ENCODE results near the gene BCDIN3D. TPM values are rescaled to one million over a fixed set of nuclear protein-coding genes. Genes with fewer than 3 reads are reported as not detected.

Gene BCDIN3D
- total and polyA plus RNA-seq, 9 donors = 2.8 to 5.9 (median 4.7) TPM

GRCh38 chr12:49878021-49878420 lies 35.1 kb upstream of the BCDIN3D start:
- Histone ChIP-seq H3K4me1 (ENCODE audit: insufficient read depth) (no peaks in the 10 kb centered on the region), H3K27me3 (no peaks in the 10 kb centered on the region), H3K27ac (no peak overlapping the region), H3K4me3 (no peak overlapping the region), H3K9me3 (no peaks in the 10 kb centered on the region), H3K36me3 (no peaks in the 10 kb centered on the region)
- DNase-seq = no peak
- WGBS, 3 donors = 50 to 84% (median 73%) methylated on average over 2 of the region's 2 CpGs
- intact Hi-C loops (cut with DNase I) = no loop called here
- TF ChIP-seq CTCF (IDR thresholded peaks at IDR 0.05) (no peak), POLR2A (IDR thresholded peaks at IDR 0.05) (no peak), EP300 (IDR thresholded peaks at IDR 0.05) (no peak)

DNA sequence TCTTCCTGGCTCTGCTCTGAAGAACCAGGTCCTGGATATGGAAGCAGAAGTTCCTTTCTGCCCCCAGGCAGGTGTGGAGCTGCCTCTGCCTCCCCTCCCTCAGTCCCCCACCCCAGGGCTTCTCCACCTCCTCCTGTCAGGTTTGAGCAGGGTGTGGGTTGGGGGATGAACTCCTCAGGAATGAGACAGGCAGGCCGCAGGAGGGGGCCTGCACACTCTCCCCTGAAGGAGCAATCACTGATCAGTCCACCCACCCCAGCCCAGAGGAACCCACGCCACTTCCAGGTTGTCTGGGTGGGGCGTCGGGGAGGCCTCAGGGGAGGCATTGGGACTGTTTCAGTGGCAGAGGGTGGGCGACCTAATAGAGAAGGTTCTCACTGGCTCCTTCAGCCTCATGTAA lies 34.2 kb upstream of the BCDIN3D start:
- Histone ChIP-seq H3K9me3 (no peaks in the 10 kb centered on the region), H3K27me3 (no peaks in the 10 kb centered on the region), H3K4me1 (ENCODE audit: insufficient read depth) (no peaks in the 10 kb centered on the region), H3K27ac (no peak overlapping the region), H3K36me3 (no peaks in the 10 kb centered on the region), H3K4me3 (no peak overlapping the region)
- intact Hi-C loops (cut with DNase I) = no loop called here
- DNase-seq = peak in 1 of 5 donors; percentile 13
- TF ChIP-seq CTCF (IDR thresholded peaks at IDR 0.05) (no peak), EP300 (IDR thresholded peaks at IDR 0.05) (no peak), POLR2A (IDR thresholded peaks at IDR 0.05) (no peak)
- WGBS, 3 donors = 72 to 84% (median 84%) methylated on average over 5 of the region's 5 CpGs

DNA sequence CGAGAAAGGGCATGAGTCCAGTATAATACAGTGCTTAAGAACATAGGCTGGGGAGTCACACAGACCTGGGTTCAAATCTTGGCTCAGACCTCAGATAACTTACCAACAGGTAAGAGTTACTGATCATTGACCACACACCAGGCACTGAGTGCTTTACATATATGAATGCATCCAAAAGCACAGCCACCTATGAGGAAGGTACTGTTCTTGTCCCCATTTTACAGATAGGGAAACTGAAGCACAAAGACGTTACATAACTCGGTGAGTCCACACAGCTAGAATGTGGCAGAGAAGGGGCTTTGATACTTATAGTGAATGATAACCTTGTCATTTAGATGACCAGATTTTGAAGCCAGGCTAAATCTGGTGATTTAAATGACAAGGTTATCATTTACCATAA lies 33.2 kb upstream of the BCDIN3D start:
- WGBS, 3 donors = 92 to 94% (median 93%) methylated on average over 3 of the region's 3 CpGs
- Histone ChIP-seq H3K27ac (no peak overlapping the region), H3K36me3 (no peaks in the 10 kb centered on the region), H3K9me3 (no peaks in the 10 kb centered on the region), H3K4me3 (no peak overlapping the region), H3K4me1 (ENCODE audit: insufficient read depth) (no peaks in the 10 kb centered on the region), H3K27me3 (no peaks in the 10 kb centered on the region)
- intact Hi-C loops (cut with DNase I) = no loop called here
- TF ChIP-seq POLR2A (IDR thresholded peaks at IDR 0.05) = no peak
- TF ChIP-seq EP300 (IDR thresholded peaks at IDR 0.05) = no peak
- TF ChIP-seq CTCF (IDR thresholded peaks at IDR 0.05) = no peak
- no peak for DNase-seq

DNA sequence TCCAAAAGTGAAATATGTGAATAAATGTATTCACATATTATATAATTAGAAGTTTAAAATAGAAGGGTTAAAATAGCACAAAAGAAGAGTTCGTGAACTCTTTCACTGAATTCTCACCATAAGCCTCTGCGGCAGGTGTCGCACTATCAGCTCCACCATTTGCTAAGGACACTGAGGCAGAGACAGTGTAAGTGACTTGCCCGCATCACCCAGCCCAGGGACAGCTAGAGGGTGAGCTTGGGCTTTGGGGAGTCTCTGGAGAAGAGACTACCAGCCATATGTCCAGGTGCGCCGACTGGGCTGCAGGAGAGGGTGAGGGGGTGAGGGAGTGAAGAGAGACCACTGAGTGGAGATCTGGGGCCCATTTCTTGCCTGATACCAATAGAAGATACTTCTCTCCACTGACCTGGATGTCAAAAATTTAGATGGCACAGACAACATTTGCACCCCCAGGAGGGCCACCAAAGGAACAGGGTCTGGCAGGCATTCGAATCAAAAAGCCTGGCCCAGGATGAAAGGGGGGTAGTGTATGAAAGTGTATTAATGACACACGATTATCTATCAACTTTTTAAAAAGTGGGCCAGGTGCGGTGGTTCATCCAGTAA lies 32.3 kb upstream of the BCDIN3D start:
- 91 to 95% (median 92%) methylated on average over 9 of the region's 9 CpGs for WGBS, 3 donors
- Histone ChIP-seq H3K4me1 (ENCODE audit: insufficient read depth) (no peaks in the 10 kb centered on the region), H3K36me3 (no peaks in the 10 kb centered on the region), H3K27me3 (no peaks in the 10 kb centered on the region), H3K9me3 (no peaks in the 10 kb centered on the region), H3K27ac (no peak overlapping the region), H3K4me3 (no peak overlapping the region)
- intact Hi-C loops (cut with DNase I) = no loop called here
- TF ChIP-seq POLR2A (IDR thresholded peaks at IDR 0.05) = no peak
- no peak for TF ChIP-seq EP300 (IDR thresholded peaks at IDR 0.05)
- DNase-seq = peak in 2 of 5 donors; percentile 8 to 25

DNA sequence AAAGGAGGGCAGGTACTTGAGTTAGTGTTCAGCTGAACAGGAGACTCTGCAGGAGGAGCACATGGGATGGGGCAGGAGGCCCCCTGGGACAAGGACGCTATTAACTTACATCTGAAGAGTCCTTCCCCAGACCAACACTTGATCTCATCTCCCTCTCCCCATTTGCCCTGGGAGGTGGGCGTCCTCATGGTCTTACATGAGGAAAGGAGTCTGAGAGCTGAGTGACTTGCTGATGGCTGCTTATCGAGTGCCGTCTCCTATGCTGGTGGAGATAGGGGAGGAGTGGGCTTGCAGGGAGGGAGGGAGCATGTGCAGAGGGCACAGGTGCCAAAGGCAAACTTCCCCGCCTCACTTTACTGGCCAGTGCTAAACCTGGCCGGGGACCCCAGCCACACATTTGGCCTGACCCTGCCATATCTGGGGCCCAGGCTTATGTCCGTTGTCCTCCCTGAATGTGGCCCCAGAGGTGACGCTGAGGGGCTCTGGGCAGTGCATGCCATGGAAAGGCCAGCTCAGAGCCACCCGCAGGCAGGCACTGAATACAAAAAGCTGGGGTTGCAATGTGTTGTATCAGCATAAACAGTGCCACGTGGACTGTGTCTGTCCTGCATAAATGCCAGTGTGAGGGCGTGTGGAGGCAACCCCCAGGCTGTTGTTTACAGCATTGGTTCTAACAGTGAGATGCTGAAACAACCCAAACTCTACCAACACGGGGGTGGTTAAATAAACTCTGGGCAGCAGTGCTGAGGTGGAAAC lies 31.4 kb upstream of the BCDIN3D start:
- no peak overlapping the region for H3K27ac ChIP-seq
- H3K4me1 ChIP-seq (ENCODE audit: insufficient read depth) = peaks cover 8% of the 10 kb centered on the region
- no peaks in the 10 kb centered on the region for H3K9me3 ChIP-seq
- peak in 2 of 5 donors; percentile 8 to 24 for DNase-seq
- H3K36me3 ChIP-seq = no peaks in the 10 kb centered on the region
- H3K4me3 ChIP-seq = no peak overlapping the region
- TF ChIP-seq EP300 (IDR thresholded peaks at IDR 0.05) (no peak), CTCF (IDR thresholded peaks at IDR 0.05) (no peak)
- WGBS, 3 donors = 80 to 85% (median 82%) methylated on average over 12 of the region's 12 CpGs
- intact Hi-C loops (cut with DNase I) = no loop called here
- H3K27me3 ChIP-seq = no peaks in the 10 kb centered on the region
